GM19397 (cell line): Measurements from ENCODE around the gene CHRND.

Source experiments
- ATAC-seq: cut with Tn5 transposase; IDR thresholded peaks from one replicate; pipeline ENCODE4 v1.9.1; 2021; ENCODE audit warnings: mild to moderate bottlenecking, moderate library complexity; ENCODE audit not compliant: unreplicated experiment

The CHRND gene

GRCh38 chr2:232525791-232526371, at the start of gene CHRND:
Gene CHRND (plus strand): TSS chr2:232526160. CDS start chr2:232526216, 56 bp downstream.
- no peak for ATAC-seq

GRCh38 chr2:232476791-232477190, 49.2 kb upstream of the CHRND start:
- ATAC-seq = no peak

- ATAC-seq = no peak
These were observed 48.0 kb upstream of the CHRND start for GRCh38 chr2:232477751-232478510.

- ATAC-seq = no peak
These were observed 47.2 kb upstream of the CHRND start for GRCh38 chr2:232478571-232479340.

- ATAC-seq = no peak
These were observed 46.4 kb upstream of the CHRND start for GRCh38 chr2:232479341-232480200.

- ATAC-seq = no peak
These were observed 45.5 kb upstream of the CHRND start for GRCh38 chr2:232480201-232481190.

GRCh38 chr2:232481322-232482140, 44.4 kb upstream of the CHRND start:
- no peak for ATAC-seq

- ATAC-seq = no peak
These were observed 43.4 kb upstream of the CHRND start for GRCh38 chr2:232482301-232483238.

- ATAC-seq = no peak
These were observed 42.5 kb upstream of the CHRND start for GRCh38 chr2:232483311-232483922.

- ATAC-seq = no peak
These were observed 41.9 kb upstream of the CHRND start for GRCh38 chr2:232483923-232484627.

- ATAC-seq = no peak
These were observed 41.2 kb upstream of the CHRND start for GRCh38 chr2:232484628-232485347.

- ATAC-seq = no peak
These were observed 40.6 kb upstream of the CHRND start for GRCh38 chr2:232485348-232485756.

- ATAC-seq = no peak
These were observed 40.0 kb upstream of the CHRND start for GRCh38 chr2:232485757-232486557.

- no peak for ATAC-seq
These were observed 39.2 kb upstream of the CHRND start for GRCh38 chr2:232486558-232487384.
